Sigmoid colon (tissue), 7 donors: ENCODE results near the gene ICE1. TPM values are rescaled to one million over a fixed set of nuclear protein-coding genes. Genes with fewer than 3 reads are reported as not detected.

ENCODE experiments used
- DNase-seq: peaks from one replicate; pipeline ENCODE4 v3.0.0-alpha.2; 2019
- H3K27ac ChIP-seq, 4 donors: fragments of 200-600 bp; sonication (generic); one replicate each; pipeline ENCODE4 v1.5.1; 2016 to 2019; ENCODE audit warnings: mild to moderate bottlenecking in 1 of 4
- H3K27me3 ChIP-seq, 3 donors: fragments of 200-600 bp; sonication (generic); one replicate each; pipeline ENCODE4 v1.5.1; 2019; ENCODE audit warnings: mild to moderate bottlenecking in 1 of 3
- H3K36me3 ChIP-seq, 4 donors: fragments of 200-600 bp; sonication (generic); one replicate each; pipeline ENCODE4 v1.5.1; 2016 to 2019
- H3K4me1 ChIP-seq, 4 donors: fragments of 200-600 bp; sonication (generic); one replicate each; pipeline ENCODE4 v1.5.1; 2017 to 2019
- H3K4me3 ChIP-seq, 4 donors: fragments of 200-600 bp; sonication (generic); one replicate each; pipeline ENCODE4 v1.5.1; 2017 to 2019; ENCODE audit warnings: mild to moderate bottlenecking in 2 of 4, moderate library complexity in 1 of 4
- H3K9me3 ChIP-seq, 4 donors: fragments of 200-600 bp in 3 of 4; sonication (generic) in 3 of 4; one replicate each; pipeline versions ENCODE4 v1.5.1 to v1.6.1; 2013 to 2019
- EP300 ChIP-seq, 4 donors: sonication (generic); formaldehyde crosslinking; IDR thresholded peaks; one replicate each; pipeline ENCODE4 v1.6.1; 2017; ENCODE audit warnings: antibody characterized with exemption in 4 of 4
- POLR2A ChIP-seq, 2 donors: fragments of 450-650 bp; IDR thresholded peaks; one replicate each; pipeline ENCODE4 v1.6.1; 2016; ENCODE audit warnings: antibody characterized with exemption in 2 of 2, mild to moderate bottlenecking in 2 of 2, moderate library complexity in 2 of 2
- POLR2AphosphoS5 ChIP-seq, 4 donors: sonication (generic); formaldehyde crosslinking; IDR thresholded peaks; one replicate each; pipeline ENCODE4 v1.6.1; 2017; ENCODE audit warnings: antibody characterized with exemption in 4 of 4
- WGBS, 2 donors: extraction: QIAGEN DNeasy Blood & Tissue Kit; methylation state at CpG; one replicate each; pipeline ENCODE4 v1.1.7; 2013; 5-methylcytosine and 5-hydroxymethylcytosine counted together
- intact Hi-C: fragments of 100-400 bp; cut with DNase I; formaldehyde crosslinking; loops from one replicate; pipeline ENCODE4 v1.15.1; 2023
- polyA plus RNA-seq, 3 donors: library from polyadenylated mRNA; stranded (reverse); fragments of 200-250 nt; gene quantifications; one replicate each; pipeline ENCODE4 v1.2.3, GENCODE V29; 2013
- total RNA-seq, 4 donors: library from RNA; depleted of rRNA; stranded (reverse); fragments of >200 nt; gene quantifications; one replicate each; pipeline ENCODE4 v1.1.0, GENCODE V29; 2016
- TF ChIP-seq, protein P1 (sequence below), 4 experiments: fragments of 450-650 bp in 3 of 4; fragments of 200-600 bp in 1 of 4; IDR thresholded peaks; one replicate each; pipeline ENCODE4 v1.5.1; 2016 to 2019; ENCODE audit warnings: antibody characterized with exemption in 4 of 4, mild to moderate bottlenecking in 3 of 4, moderate library complexity in 2 of 4
- donor health status: healthy with polysubstance abuse.
- donor health status: Bipolar disorder and iron deficiency.
- donor health status: healthy.

The ICE1 gene
- total and polyA plus RNA-seq, 7 donors = 4.4 to 32.6 (median 28.1) TPM

GRCh38 chr5:5531371-5531770 is 108.9 kb downstream of the ICE1 start:
- intact Hi-C loops = no loop called here
- H3K27ac ChIP-seq = no peak overlapping the region
- no peak for TF ChIP-seq POLR2AphosphoS5 (IDR thresholded peaks at IDR 0.05)
- TF ChIP-seq, protein P1, sequence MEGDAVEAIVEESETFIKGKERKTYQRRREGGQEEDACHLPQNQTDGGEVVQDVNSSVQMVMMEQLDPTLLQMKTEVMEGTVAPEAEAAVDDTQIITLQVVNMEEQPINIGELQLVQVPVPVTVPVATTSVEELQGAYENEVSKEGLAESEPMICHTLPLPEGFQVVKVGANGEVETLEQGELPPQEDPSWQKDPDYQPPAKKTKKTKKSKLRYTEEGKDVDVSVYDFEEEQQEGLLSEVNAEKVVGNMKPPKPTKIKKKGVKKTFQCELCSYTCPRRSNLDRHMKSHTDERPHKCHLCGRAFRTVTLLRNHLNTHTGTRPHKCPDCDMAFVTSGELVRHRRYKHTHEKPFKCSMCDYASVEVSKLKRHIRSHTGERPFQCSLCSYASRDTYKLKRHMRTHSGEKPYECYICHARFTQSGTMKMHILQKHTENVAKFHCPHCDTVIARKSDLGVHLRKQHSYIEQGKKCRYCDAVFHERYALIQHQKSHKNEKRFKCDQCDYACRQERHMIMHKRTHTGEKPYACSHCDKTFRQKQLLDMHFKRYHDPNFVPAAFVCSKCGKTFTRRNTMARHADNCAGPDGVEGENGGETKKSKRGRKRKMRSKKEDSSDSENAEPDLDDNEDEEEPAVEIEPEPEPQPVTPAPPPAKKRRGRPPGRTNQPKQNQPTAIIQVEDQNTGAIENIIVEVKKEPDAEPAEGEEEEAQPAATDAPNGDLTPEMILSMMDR (IDR thresholded peaks at IDR 0.05) = no peak
- TF ChIP-seq EP300 (IDR thresholded peaks at IDR 0.05) = no peak
- no peak for TF ChIP-seq POLR2A (IDR thresholded peaks at IDR 0.05)
- H3K9me3 ChIP-seq = no peaks in the 10 kb centered on the region
- WGBS, 2 donors = 52 to 62% methylated on average over 5 of the region's 5 CpGs
- DNase-seq = no peak
- H3K4me1 ChIP-seq = no peaks in the 10 kb centered on the region
- H3K36me3 ChIP-seq = no peaks in the 10 kb centered on the region
- no peak overlapping the region for H3K4me3 ChIP-seq
- no peaks in the 10 kb centered on the region for H3K27me3 ChIP-seq

- WGBS, 2 donors = 84 to 86% methylated on average over 13 of the region's 13 CpGs
- no peaks in the 10 kb centered on the region for H3K27me3 ChIP-seq
- no peaks in the 10 kb centered on the region for H3K4me1 ChIP-seq
- TF ChIP-seq EP300 (IDR thresholded peaks at IDR 0.05) (no peak), POLR2A (IDR thresholded peaks at IDR 0.05) (no peak), POLR2AphosphoS5 (IDR thresholded peaks at IDR 0.05) (no peak)
- TF ChIP-seq, protein P1 (IDR thresholded peaks at IDR 0.05) = no peak
- H3K36me3 ChIP-seq = no peaks in the 10 kb centered on the region
- DNase-seq = no peak
- H3K4me3 ChIP-seq = no peak overlapping the region
- H3K9me3 ChIP-seq = no peaks in the 10 kb centered on the region
- intact Hi-C loops = no loop called here
- H3K27ac ChIP-seq = no peak overlapping the region
Observed at GRCh38 chr5:5532306-5533076, 110.0 kb downstream of the ICE1 start.

- no peak overlapping the region for H3K27ac ChIP-seq
- no peak for TF ChIP-seq POLR2A (IDR thresholded peaks at IDR 0.05)
- no peak for TF ChIP-seq POLR2AphosphoS5 (IDR thresholded peaks at IDR 0.05)
- TF ChIP-seq EP300 (IDR thresholded peaks at IDR 0.05) = no peak
- TF ChIP-seq, protein P1 (IDR thresholded peaks at IDR 0.05) = no peak
- no peaks in the 10 kb centered on the region for H3K9me3 ChIP-seq
- intact Hi-C loops = no loop called here
- 48 to 67% methylated on average over 9 of the region's 9 CpGs for WGBS, 2 donors
- no peak for DNase-seq
- H3K4me3 ChIP-seq = no peak overlapping the region
- no peaks in the 10 kb centered on the region for H3K27me3 ChIP-seq
- H3K36me3 ChIP-seq = no peaks in the 10 kb centered on the region
- H3K4me1 ChIP-seq = no peaks in the 10 kb centered on the region
Observed at GRCh38 chr5:5533927-5534326, 111.5 kb downstream of the ICE1 start.

DNA sequence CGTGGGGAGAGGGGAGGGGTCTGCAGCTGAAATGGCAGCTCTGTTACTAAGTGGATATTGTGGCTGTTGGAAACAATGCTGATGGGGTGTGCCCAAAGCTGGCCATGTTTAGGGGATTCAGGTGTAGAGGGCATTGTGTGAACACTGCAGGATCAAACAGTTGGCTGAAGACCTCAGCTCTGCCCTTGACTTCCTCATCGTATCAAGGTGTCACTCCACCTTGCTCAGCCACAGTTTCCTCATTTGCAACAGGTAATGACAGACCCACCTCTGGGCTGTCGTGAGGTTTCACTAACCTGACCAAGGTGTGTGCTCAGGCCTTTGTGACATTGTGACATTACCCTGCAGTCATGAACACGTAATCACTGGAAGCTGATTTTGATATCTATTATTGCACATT is 111.9 kb downstream of the ICE1 start:
- Histone ChIP-seq H3K4me1 (no peaks in the 10 kb centered on the region), H3K27ac (no peak overlapping the region), H3K27me3 (no peaks in the 10 kb centered on the region), H3K36me3 (no peaks in the 10 kb centered on the region), H3K4me3 (no peak overlapping the region), H3K9me3 (no peaks in the 10 kb centered on the region)
- WGBS, 2 donors = 67 to 79% methylated on average over 4 of the region's 4 CpGs
- no peak for DNase-seq
- intact Hi-C loops = no loop called here
- TF ChIP-seq POLR2A (IDR thresholded peaks at IDR 0.05) = no peak

DNA sequence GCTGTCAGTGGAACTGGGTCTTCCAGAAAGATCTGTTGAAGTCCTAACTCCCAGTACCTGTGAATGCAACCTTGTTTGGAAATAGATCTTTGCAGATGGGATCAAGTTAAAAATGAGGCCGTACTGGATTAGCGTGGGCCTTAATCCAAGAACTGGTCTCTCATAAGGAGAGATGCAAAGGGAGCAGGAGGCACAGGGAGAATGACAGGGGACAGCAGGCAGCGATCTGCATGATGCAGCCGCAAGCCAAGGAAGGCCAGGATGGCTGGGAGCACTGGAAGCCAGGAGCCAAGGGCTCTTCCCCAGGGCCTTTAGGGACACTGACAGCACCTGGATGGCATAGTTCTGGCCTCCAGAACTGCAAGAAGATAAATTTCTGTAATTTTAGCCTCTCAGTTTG is 114.4 kb downstream of the ICE1 start:
- H3K27me3 ChIP-seq = no peaks in the 10 kb centered on the region
- H3K36me3 ChIP-seq = no peaks in the 10 kb centered on the region
- TF ChIP-seq POLR2A (IDR thresholded peaks at IDR 0.05) (no peak), EP300 (IDR thresholded peaks at IDR 0.05) (no peak), POLR2AphosphoS5 (IDR thresholded peaks at IDR 0.05) (no peak)
- TF ChIP-seq, protein P1 (IDR thresholded peaks at IDR 0.05) = no peak
- DNase-seq = no peak
- H3K4me3 ChIP-seq = no peak overlapping the region
- intact Hi-C loops = no loop called here
- WGBS, 2 donors = 92 to 95% methylated on average over 4 of the region's 4 CpGs
- no peak overlapping the region for H3K27ac ChIP-seq
- no peaks in the 10 kb centered on the region for H3K9me3 ChIP-seq
- H3K4me1 ChIP-seq = no peaks in the 10 kb centered on the region
